Measurements from ENCODE around the gene AAK1. TPM values are rescaled to one million over a fixed set of nuclear protein-coding genes. Genes with fewer than 3 reads are reported as not detected.

Gene AAK1
- total RNA-seq, 1 donor from 2014 or later: 18.5 TPM

DNA sequence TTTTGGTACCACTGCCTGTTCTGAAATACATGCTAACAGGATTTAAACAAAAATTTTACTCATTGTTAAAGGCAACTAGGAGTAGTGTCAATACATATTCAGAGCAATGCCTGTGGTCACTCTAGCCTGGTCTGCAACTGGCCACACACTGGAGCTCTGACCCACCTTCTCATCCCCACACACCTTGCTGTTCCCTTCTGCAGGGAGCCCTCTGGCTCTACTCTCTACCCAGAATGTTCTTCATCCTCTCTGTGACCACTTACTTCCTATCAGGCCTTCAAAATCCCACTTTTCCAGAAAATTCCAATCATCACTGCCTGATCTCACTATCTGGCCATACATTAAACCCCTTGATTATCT is 104.0 kb downstream of the AAK1 start:
- no peak for DNase-seq (ENCODE audit: low read depth in 2 of 2)

GRCh38 chr2:69538872-69539548 is 104.5 kb downstream of the AAK1 start:
- peak in 1 of 2 donors; percentile 28 for DNase-seq (ENCODE audit: low read depth in 2 of 2)

DNA sequence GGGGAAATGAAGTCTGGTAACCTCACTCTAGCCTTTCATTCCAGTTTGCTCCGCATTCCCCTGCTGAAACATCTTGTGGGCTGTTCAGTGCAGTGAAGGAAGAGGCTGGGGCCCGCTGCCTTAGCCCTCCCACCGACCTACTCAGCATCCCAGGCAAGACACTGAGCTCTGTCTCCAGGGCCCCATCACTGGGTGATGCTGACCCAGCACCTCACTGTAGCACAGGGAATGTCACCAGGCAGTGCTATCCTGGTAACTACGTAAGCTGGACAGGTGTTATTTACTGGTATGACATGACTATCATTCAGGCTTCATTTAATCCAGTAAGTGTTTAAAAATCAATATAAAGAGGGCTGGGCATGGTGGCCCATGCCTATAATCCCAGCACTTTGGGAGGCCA is 105.3 kb downstream of the AAK1 start:
- DNase-seq (ENCODE audit: low read depth in 2 of 2): no peak

DNA sequence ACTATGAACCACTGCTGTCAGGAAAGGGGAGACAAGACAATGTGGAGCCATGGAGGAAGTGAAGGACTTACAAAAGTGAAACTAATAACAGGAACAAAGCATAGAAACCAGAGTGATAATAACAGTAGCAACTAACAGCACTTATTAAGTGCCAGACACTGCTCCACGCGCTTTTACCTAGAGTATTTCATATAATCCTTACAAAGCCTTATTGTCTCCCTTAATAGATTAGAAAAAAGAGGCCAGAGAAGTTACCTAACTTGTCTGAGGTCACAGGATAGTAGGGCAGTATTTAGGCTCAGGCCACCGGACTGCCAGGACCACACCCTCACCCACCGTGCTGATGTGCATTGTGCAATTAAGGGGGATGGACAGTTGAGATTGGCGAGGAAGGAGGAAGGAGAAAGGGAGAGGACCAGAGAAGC is 107.7 kb downstream of the AAK1 start:
- peak; percentile 36 to 55 for DNase-seq (ENCODE audit: low read depth in 2 of 2)

GRCh38 chr2:69531186-69531585 is 112.4 kb downstream of the AAK1 start:
- no peak for DNase-seq (ENCODE audit: low read depth in 2 of 2)

DNA sequence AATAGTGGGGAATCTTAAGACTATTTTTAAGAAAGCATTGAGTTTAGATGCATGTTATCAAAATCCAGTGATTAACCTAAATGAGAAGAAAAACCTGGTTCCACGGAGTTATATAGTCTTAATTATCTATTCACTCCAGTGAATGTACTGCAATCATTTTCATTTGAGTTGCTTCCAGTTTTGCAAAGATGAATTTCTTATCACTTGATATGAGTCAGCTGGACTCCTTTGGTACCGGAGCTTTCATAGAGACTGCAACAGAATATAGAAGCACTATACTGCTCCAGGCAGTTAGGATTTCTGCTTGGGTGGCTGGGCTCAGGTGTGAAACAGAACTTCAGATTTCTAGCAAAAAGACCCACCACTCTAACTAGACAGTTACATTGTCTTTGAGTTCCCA is 114.1 kb downstream of the AAK1 start:
- DNase-seq (ENCODE audit: low read depth in 2 of 2): no peak

- DNase-seq (ENCODE audit: low read depth in 2 of 2): no peak
Measured at GRCh38 chr2:69525261-69525660, 118.3 kb downstream of the AAK1 start.

DNA sequence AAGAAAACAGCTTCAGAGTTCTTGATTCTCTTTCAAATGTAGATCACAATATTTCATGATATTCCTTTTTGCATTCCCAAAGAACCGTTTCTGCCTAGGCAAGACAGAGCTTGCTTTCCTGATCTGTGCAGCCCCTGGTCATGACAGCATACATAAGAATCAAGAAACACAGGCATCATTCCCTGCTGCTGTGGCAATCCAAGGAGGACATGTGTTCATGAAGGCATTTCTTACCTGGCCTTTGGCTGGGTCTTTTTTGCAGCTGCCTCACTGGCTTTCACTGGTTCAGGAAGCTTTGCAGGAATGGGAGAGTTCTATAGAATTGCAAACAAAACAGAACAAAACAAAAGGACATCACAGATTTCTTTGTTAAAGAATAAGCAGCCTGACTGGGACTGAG is 118.7 kb downstream of the AAK1 start:
- DNase-seq (ENCODE audit: low read depth in 2 of 2): no peak

DNA sequence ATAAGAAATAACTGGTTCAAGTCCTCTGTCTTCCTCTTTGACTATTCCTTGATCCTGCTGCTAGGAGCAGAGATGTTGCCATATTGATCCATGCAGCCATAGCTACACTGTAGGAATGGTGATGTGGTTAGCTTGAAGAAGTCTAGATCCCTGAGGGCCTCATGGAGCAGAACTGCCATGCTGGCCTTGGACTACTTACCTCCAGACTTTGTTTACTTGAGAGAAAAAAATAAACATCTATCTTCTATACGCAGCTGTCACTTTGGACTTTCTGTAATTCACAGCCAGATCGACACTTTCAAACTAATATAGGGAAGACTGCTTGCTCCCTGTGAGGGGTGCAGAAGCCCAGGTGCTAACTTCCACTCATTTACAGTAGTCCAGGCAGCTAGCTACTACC is 121.8 kb downstream of the AAK1 start:
- DNase-seq (ENCODE audit: low read depth in 2 of 2): no peak

DNA sequence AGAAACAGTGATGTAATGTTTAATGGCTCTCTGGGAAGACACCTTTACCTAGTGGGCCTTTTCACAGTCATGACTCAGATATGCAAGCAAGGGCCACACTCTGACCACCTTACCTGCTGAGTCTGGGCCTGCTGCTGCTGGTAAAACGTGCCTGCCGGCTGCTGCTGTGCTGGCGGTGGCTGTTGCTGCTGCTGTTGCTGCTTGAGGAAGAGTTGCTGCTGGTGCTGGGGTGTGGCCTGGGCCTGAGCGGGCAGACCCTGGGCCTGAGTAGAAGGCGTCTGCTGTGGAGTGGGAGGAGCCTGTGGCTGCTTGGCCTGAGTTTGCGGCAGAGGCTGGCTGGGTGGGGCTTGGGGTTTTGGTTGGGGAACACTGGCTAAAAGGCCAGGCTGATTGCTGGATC is 124.7 kb downstream of the AAK1 start:
- no peak for DNase-seq (ENCODE audit: low read depth in 2 of 2)

DNA sequence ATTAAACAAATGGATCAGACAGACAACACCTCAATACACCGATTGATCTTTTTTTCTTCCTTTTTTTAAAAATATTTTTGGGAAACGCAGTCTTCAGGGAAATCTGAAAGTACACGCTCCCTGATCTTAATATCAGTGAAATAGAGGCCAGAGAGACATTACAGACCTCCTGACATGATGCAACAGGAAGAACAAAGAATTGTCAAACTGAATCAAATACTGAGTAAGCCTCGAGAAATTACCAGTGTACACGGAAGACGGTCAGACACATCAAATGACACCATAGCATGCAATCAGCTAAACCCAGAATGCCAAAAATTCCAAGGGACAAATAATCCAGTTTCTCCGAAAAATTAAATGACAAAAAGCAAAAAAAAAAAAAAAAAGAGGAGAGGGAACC is 126.1 kb downstream of the AAK1 start:
- DNase-seq (ENCODE audit: low read depth in 2 of 2): peak in 1 of 2 donors; percentile 10

DNA sequence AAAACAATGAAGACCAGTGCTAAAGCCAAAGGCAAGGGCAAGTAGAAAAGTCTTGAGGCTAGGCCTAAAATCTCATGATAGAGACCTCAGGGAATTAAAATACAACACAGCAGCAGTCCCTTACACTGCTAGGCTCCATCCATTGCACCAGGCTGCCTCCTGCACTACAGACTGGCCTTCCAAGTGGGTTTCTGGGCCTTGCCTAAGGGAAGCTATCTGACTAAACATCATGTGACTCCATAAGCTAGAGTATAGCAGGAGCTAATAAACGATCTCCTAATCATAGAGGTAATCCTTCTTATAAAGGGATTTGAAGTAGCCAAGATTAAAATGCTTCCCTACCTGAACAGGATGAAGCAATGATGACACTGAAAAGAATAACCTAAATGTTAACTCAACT is 128.7 kb downstream of the AAK1 start:
- peak in 1 of 2 donors; percentile 12 for DNase-seq (ENCODE audit: low read depth in 2 of 2)

DNA sequence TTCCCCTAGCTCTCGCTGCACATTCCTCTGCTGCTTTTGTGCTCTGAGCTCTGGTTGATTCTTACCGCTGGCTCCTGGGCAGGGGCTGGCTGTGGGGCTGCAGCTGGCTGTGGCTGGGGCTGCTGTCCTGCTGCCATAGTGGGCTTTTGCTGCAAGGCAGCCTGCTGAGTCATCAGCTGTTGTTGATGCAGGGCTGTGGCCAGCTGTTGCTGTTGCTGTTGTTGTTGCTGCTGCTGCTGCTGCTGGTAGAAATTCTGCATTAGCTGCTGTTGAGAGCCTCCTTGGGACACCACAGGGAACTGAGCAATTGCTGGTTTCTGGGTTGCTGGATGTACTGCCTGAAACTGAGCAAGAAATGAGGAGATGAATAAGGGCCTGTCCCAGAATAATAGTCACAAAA is 129.1 kb downstream of the AAK1 start:
- peak; percentile 60 to 67 for DNase-seq (ENCODE audit: low read depth in 2 of 2)

DNA sequence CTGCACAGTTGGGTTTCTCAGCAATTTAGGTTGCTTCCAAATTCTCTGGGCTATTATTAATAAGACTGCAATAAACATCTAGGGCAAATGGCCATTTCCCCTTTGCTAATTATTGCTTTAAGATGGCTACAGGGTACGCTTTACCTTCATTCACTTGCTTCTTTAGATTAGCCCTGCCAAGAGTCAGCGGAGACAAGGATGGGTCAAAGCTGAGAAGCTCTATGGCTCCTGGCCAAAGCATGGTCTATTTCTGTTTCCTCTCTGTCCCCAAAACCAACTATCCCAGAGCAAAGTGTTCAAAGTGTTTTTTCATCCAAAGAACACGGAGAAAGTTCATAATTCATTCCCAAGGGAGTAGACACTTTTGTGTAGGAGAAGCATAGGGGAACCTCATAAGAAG is 131.1 kb downstream of the AAK1 start:
- no peak for DNase-seq (ENCODE audit: low read depth in 2 of 2)

GRCh38 chr2:69510204-69510603 is 133.3 kb downstream of the AAK1 start:
- no peak for DNase-seq (ENCODE audit: low read depth in 2 of 2)

DNA sequence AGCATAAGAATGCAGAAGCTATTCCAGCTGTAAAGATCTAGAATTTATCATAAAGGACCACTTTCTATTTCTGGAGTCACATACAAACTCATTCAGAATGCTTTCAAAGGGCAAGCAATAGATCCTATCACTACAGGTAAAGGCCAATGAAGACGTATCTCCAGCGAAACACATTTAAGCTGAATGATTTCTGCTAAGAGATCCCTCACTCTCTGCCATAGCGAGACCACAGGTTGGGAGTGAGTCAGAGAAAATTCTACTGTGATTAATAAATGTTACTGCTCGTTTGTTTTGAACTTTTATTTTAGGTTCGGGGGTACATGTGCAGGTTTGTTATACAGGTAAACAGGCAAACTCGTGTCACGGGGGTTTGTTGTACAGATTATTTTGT is 133.8 kb downstream of the AAK1 start:
- no peak for DNase-seq (ENCODE audit: low read depth in 2 of 2)

DNA sequence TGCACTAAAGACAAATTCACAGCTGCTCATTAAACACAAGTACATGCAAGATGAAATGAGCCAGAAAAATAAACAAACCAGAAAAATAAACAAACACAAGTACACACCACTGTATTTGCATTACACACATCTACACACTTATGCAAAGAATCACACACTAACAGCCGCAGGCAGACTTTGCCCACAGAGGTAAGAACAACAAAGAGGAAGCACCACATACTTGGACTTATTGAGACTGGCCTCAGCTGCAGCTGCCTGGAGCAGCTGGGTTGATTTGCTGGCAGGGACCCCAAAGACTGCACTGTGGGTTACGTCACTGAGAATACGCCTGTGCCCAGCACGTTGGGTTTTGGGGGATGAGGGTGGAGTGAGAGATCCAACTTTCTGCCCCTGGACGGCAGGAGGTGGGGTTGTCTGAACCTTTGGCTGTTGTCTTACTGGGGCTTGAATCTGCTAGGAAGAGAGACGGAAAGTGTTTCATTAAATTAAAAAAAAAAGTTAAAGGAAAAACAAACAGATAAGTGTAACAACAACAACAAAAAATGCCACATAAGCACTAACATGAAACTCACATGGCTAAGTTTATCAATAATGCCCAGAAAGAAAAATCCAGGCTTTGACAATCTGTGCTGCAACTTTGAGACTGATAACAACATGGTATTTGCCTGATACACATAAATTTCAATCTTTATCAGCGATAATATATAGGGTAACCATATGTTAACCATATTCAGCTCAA is 134.4 kb downstream of the AAK1 start:
- DNase-seq (ENCODE audit: low read depth in 2 of 2): no peak

GRCh38 chr2:69505710-69506109 is 137.8 kb downstream of the AAK1 start:
- no peak for DNase-seq (ENCODE audit: low read depth in 2 of 2)

GRCh38 chr2:69501301-69501700 is 142.2 kb downstream of the AAK1 start:
- no peak for DNase-seq (ENCODE audit: low read depth in 2 of 2)

DNA sequence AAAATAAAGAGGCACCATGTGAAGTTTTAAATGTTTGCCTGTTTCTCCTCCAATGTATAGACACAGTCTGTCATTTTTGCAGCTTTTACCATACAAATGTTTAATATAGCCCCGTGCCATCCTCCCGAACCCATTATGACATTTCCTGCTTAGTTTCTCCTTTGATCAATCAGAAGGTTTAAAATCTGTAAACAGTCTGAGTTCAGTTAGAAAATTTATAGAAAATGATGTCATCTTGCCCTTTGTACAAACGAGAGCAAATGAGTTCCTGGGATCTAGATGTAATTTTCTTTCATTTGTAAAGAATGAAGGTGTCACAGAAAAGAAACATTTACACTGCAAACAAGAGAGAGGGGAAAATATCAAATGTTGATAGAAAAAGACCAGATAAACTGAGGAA is 143.6 kb downstream of the AAK1 start:
- no peak for DNase-seq (ENCODE audit: low read depth in 2 of 2)

DNA sequence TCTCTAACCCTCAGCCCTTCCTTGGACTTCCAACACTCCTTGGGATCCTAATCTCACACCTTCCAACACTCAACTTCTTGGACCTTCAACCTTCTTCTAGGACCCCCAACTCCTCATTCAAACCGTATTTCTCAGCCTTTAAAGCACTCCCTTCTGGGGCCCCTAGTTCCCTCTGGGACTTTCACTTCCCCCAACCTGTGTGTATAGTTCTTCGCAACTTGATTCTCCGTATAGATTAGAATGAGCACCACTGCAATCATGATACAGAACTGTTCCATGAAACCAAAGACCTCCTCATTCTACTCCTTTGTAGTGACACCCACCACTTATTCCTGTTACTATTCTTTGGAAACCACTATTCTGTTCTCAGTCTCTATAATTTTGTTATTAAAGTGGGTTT is 144.3 kb downstream of the AAK1 start:
- no peak for DNase-seq (ENCODE audit: low read depth in 2 of 2)

DNA sequence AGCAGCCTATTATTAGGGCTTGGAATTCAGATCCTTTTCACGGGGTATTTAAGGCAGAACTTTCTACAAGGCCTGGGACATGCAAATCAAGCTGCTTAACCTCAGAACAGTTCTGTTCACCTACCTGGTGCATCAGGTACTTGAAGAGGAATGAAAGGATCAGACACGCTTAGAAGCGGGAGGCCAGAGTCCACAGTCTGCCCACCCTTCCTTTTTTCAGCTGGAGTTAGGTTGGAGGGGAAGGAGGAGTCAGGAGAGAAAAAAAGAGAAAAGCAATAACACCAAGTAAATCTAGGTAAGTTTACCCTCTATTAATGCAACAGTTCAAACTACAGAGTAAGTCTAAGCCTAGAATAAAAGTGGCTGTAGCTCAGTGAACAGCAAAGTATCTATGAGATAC is 147.7 kb downstream of the AAK1 start:
- DNase-seq (ENCODE audit: low read depth in 2 of 2): no peak

DNA sequence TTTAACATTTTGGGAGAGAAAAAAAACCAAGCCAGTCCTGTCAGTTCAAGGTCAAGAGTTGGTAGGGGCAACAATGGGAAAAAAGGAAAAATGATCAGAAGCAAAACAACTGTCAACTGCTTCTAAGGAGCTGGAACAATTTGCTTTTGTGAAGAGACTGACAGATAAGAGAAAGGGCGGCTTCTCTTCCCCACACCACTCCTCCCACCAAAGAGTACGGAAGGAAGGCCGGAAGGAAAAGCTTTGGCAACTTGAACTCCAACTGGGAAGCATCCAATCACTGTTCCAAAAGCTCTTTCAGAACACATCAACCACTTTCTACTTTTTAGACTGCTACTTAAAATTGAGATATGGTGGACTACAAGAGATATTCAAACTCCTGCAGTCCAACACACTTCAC is 148.5 kb downstream of the AAK1 start:
- DNase-seq (ENCODE audit: low read depth in 2 of 2): no peak
